Measurements from ENCODE around the gene SNTG2. TPM values are rescaled to one million over a fixed set of nuclear protein-coding genes. Genes with fewer than 3 reads are reported as not detected.

Gene SNTG2
- total RNA-seq, 1 donor from 2014 or later: not detected

GRCh38 chr2:1301056-1301455 lies 350.4 kb downstream of the SNTG2 start:
- H3K36me3 Mint-ChIP-seq (ENCODE audit: low read depth): no peaks in the 10 kb centered on the region
- intact Hi-C loops (cut with micrococcal nuclease): no loop called here
- H3K27me3 Mint-ChIP-seq (ENCODE audit: low read depth): no peaks in the 10 kb centered on the region
- no peak overlapping the region for H3K27ac Mint-ChIP-seq
- H3K4me1 Mint-ChIP-seq (ENCODE audit: low read depth): peaks cover 15% of the 10 kb centered on the region
- no peaks in the 10 kb centered on the region for H3K9me3 Mint-ChIP-seq
- H3K4me3 Mint-ChIP-seq (ENCODE audit: low read depth): no peak overlapping the region
- no peak for DNase-seq (ENCODE audit: low spot score)

- Mint-ChIP-seq H3K27ac (no peak overlapping the region), H3K27me3 (ENCODE audit: low read depth) (no peaks in the 10 kb centered on the region), H3K36me3 (ENCODE audit: low read depth) (no peaks in the 10 kb centered on the region), H3K4me3 (ENCODE audit: low read depth) (no peak overlapping the region), H3K9me3 (no peaks in the 10 kb centered on the region), H3K4me1 (ENCODE audit: low read depth) (peaks cover 15% of the 10 kb centered on the region)
- intact Hi-C loops (cut with micrococcal nuclease): no loop called here
- DNase-seq (ENCODE audit: low spot score): no peak
Measured at GRCh38 chr2:1305342-1306013, 354.8 kb downstream of the SNTG2 start.

- Mint-ChIP-seq H3K27me3 (ENCODE audit: low read depth) (no peaks in the 10 kb centered on the region), H3K4me1 (ENCODE audit: low read depth) (peaks cover 15% of the 10 kb centered on the region), H3K9me3 (no peaks in the 10 kb centered on the region), H3K4me3 (ENCODE audit: low read depth) (no peak overlapping the region), H3K27ac (no peak overlapping the region), H3K36me3 (ENCODE audit: low read depth) (no peaks in the 10 kb centered on the region)
- intact Hi-C loops (cut with micrococcal nuclease): no loop called here
- DNase-seq (ENCODE audit: low spot score): no peak
Measured at GRCh38 chr2:1306014-1306686, 355.5 kb downstream of the SNTG2 start.

- intact Hi-C loops (cut with micrococcal nuclease): no loop called here
- Mint-ChIP-seq H3K4me1 (ENCODE audit: low read depth) (peaks cover 15% of the 10 kb centered on the region), H3K4me3 (ENCODE audit: low read depth) (no peak overlapping the region), H3K36me3 (ENCODE audit: low read depth) (no peaks in the 10 kb centered on the region), H3K27me3 (ENCODE audit: low read depth) (no peaks in the 10 kb centered on the region), H3K27ac (no peak overlapping the region), H3K9me3 (no peaks in the 10 kb centered on the region)
- no peak for DNase-seq (ENCODE audit: low spot score)
Measured at GRCh38 chr2:1306687-1307516, 356.3 kb downstream of the SNTG2 start.

GRCh38 chr2:1307670-1308069 lies 357.0 kb downstream of the SNTG2 start:
- intact Hi-C loops (cut with micrococcal nuclease): no loop called here
- Mint-ChIP-seq H3K4me3 (ENCODE audit: low read depth) (no peak overlapping the region), H3K27ac (no peak overlapping the region), H3K36me3 (ENCODE audit: low read depth) (no peaks in the 10 kb centered on the region), H3K4me1 (ENCODE audit: low read depth) (peaks cover 10% of the 10 kb centered on the region), H3K27me3 (ENCODE audit: low read depth) (no peaks in the 10 kb centered on the region), H3K9me3 (no peaks in the 10 kb centered on the region)
- DNase-seq (ENCODE audit: low spot score): no peak

GRCh38 chr2:1308678-1309077 lies 358.0 kb downstream of the SNTG2 start:
- Mint-ChIP-seq H3K27me3 (ENCODE audit: low read depth) (no peaks in the 10 kb centered on the region), H3K36me3 (ENCODE audit: low read depth) (no peaks in the 10 kb centered on the region), H3K4me1 (ENCODE audit: low read depth) (peaks cover 1% of the 10 kb centered on the region), H3K9me3 (no peaks in the 10 kb centered on the region), H3K4me3 (ENCODE audit: low read depth) (no peak overlapping the region), H3K27ac (no peak overlapping the region)
- intact Hi-C loops (cut with micrococcal nuclease): no loop called here
- DNase-seq (ENCODE audit: low spot score): no peak

- intact Hi-C loops (cut with micrococcal nuclease): no loop called here
- Mint-ChIP-seq H3K9me3 (no peaks in the 10 kb centered on the region), H3K4me3 (ENCODE audit: low read depth) (no peak overlapping the region), H3K36me3 (ENCODE audit: low read depth) (no peaks in the 10 kb centered on the region), H3K27me3 (ENCODE audit: low read depth) (no peaks in the 10 kb centered on the region), H3K27ac (no peak overlapping the region), H3K4me1 (ENCODE audit: low read depth) (no peaks in the 10 kb centered on the region)
- DNase-seq (ENCODE audit: low spot score): no peak
Measured at GRCh38 chr2:1309507-1309906, 358.9 kb downstream of the SNTG2 start.

- H3K4me1 Mint-ChIP-seq (ENCODE audit: low read depth): no peaks in the 10 kb centered on the region
- intact Hi-C loops (cut with micrococcal nuclease): no loop called here
- no peaks in the 10 kb centered on the region for H3K36me3 Mint-ChIP-seq (ENCODE audit: low read depth)
- DNase-seq (ENCODE audit: low spot score): no peak
- H3K4me3 Mint-ChIP-seq (ENCODE audit: low read depth): no peak overlapping the region
- H3K9me3 Mint-ChIP-seq: no peaks in the 10 kb centered on the region
- H3K27ac Mint-ChIP-seq: no peak overlapping the region
- H3K27me3 Mint-ChIP-seq (ENCODE audit: low read depth): no peaks in the 10 kb centered on the region
Measured at GRCh38 chr2:1310202-1310601, 359.6 kb downstream of the SNTG2 start.

- intact Hi-C loops (cut with micrococcal nuclease): no loop called here
- Mint-ChIP-seq H3K9me3 (no peaks in the 10 kb centered on the region), H3K36me3 (ENCODE audit: low read depth) (no peaks in the 10 kb centered on the region), H3K4me1 (ENCODE audit: low read depth) (no peaks in the 10 kb centered on the region), H3K27me3 (ENCODE audit: low read depth) (peaks cover 2% of the 10 kb centered on the region), H3K4me3 (ENCODE audit: low read depth) (no peak overlapping the region), H3K27ac (no peak overlapping the region)
- DNase-seq (ENCODE audit: low spot score): no peak
Measured at GRCh38 chr2:1310866-1311265, 360.2 kb downstream of the SNTG2 start.

- Mint-ChIP-seq H3K27me3 (ENCODE audit: low read depth) (peaks cover 2% of the 10 kb centered on the region), H3K36me3 (ENCODE audit: low read depth) (no peaks in the 10 kb centered on the region), H3K4me1 (ENCODE audit: low read depth) (no peaks in the 10 kb centered on the region), H3K4me3 (ENCODE audit: low read depth) (no peak overlapping the region), H3K9me3 (no peaks in the 10 kb centered on the region), H3K27ac (no peak overlapping the region)
- intact Hi-C loops (cut with micrococcal nuclease): no loop called here
- DNase-seq (ENCODE audit: low spot score): no peak
Measured at GRCh38 chr2:1313240-1313924, 362.7 kb downstream of the SNTG2 start.

GRCh38 chr2:1314254-1314653 lies 363.6 kb downstream of the SNTG2 start:
- Mint-ChIP-seq H3K27me3 (ENCODE audit: low read depth) (peaks cover 2% of the 10 kb centered on the region), H3K9me3 (no peaks in the 10 kb centered on the region), H3K27ac (no peak overlapping the region), H3K4me3 (ENCODE audit: low read depth) (no peak overlapping the region), H3K36me3 (ENCODE audit: low read depth) (no peaks in the 10 kb centered on the region), H3K4me1 (ENCODE audit: low read depth) (no peaks in the 10 kb centered on the region)
- intact Hi-C loops (cut with micrococcal nuclease): no loop called here
- no peak for DNase-seq (ENCODE audit: low spot score)

GRCh38 chr2:1318366-1319009 lies 367.8 kb downstream of the SNTG2 start:
- H3K36me3 Mint-ChIP-seq (ENCODE audit: low read depth): no peaks in the 10 kb centered on the region
- no peaks in the 10 kb centered on the region for H3K9me3 Mint-ChIP-seq
- no peak overlapping the region for H3K27ac Mint-ChIP-seq
- H3K27me3 Mint-ChIP-seq (ENCODE audit: low read depth): peaks cover 2% of the 10 kb centered on the region
- no peaks in the 10 kb centered on the region for H3K4me1 Mint-ChIP-seq (ENCODE audit: low read depth)
- intact Hi-C loops (cut with micrococcal nuclease): no loop called here
- DNase-seq (ENCODE audit: low spot score): no peak
- H3K4me3 Mint-ChIP-seq (ENCODE audit: low read depth): no peak overlapping the region

Measured in activated T-helper 2 cell treated with anti-CD3 and anti-CD28 coated beads, Interferon-gamma antibody, Interleukin-2, Interleukin-4, amounts not matched to agents 10 μg/mL and 5 μg/mL and 100 μg/mL, durations not matched to agents 14 hours and 24 hours and 36 hours (primary cell).